WTC11 (cell line): ENCODE results near the gene ELAPOR1. TPM values are rescaled to one million over a fixed set of nuclear protein-coding genes. Genes with fewer than 3 reads are reported as not detected.

Source experiments
- ATAC-seq: fragments of 200-7000 bp; cut with Tn5 transposase; 2 replicates; pipeline ENCODE4 v1.10.0; 2021; ENCODE audit warnings: mild to moderate bottlenecking, moderate library complexity
- CTCF ChIA-PET: fragments of 300-600 bp; sonication (Branson Sonifier 250); formaldehyde crosslinking; loops from one replicate; lab custom pipeline; 2021; ENCODE audit warnings: antibody characterized with exemption; lab: Charles Lee
- POLR2A ChIA-PET: fragments of 350-600 bp; sonication (Branson Sonifier 250); formaldehyde crosslinking; loops from one replicate; lab custom pipeline; 2021; ENCODE audit warnings: antibody characterized with exemption; lab: Charles Lee
- DNase-seq: peaks from one replicate; pipeline ENCODE4 v3.0.0; 2021; ENCODE audit warnings: low spot score
- H3K27ac Mint-ChIP-seq: 2 replicates; pipeline ENCODE4 v1.8.0; 2021; ENCODE audit warnings: mixed read lengths
- H3K27me3 Mint-ChIP-seq: 2 replicates; pipeline ENCODE4 v1.8.0; 2021; ENCODE audit warnings: low read depth, mild to moderate bottlenecking, moderate library complexity, mixed read lengths
- H3K36me3 Mint-ChIP-seq: 2 replicates; pipeline ENCODE4 v1.8.0; 2021; ENCODE audit warnings: mixed read lengths
- H3K4me1 Mint-ChIP-seq: 2 replicates; pipeline ENCODE4 v1.8.0; 2022; ENCODE audit warnings: mixed read lengths
- H3K4me3 Mint-ChIP-seq: 2 replicates; pipeline ENCODE4 v1.8.0; 2021; ENCODE audit warnings: mild to moderate bottlenecking, moderate library complexity, mixed read lengths
- H3K9me3 Mint-ChIP-seq: 2 replicates; pipeline ENCODE4 v1.8.0; 2021; ENCODE audit warnings: mixed read lengths
- AR ChIP-seq: fragments of 250-450 bp; sonication (Bioruptor Pico); IDR thresholded peaks from 2 replicates; pipeline ENCODE4 v1.9.0; 2021; ENCODE audit warnings: mild to moderate bottlenecking
- CDX4 ChIP-seq: fragments of 250-450 bp; sonication (Bioruptor Pico); IDR thresholded peaks from 2 replicates; pipeline ENCODE4 v1.9.0; 2021; ENCODE audit warnings: moderate library complexity, mild to moderate bottlenecking, inconsistent platforms, borderline replicate concordance
- CREM ChIP-seq: sonication (generic); formaldehyde crosslinking; IDR thresholded peaks from 2 replicates; pipeline ENCODE4 v1.8.1; 2022; ENCODE audit warnings: mild to moderate bottlenecking, missing genetic modification reagents, moderate library complexity
- CTCF ChIP-seq: fragments of 200-600 bp; IDR thresholded peaks from 2 replicates; pipeline ENCODE4 v1.8.0; 2022; ENCODE audit warnings: antibody characterized with exemption
- ELF4 ChIP-seq: sonication (generic); formaldehyde crosslinking; IDR thresholded peaks from 2 replicates; pipeline ENCODE4 v1.8.1; 2022; ENCODE audit warnings: low read depth, mild to moderate bottlenecking, moderate library complexity, missing genetic modification reagents
- FOXJ3 ChIP-seq: sonication (generic); formaldehyde crosslinking; IDR thresholded peaks from 2 replicates; pipeline ENCODE4 v1.9.0; 2021; ENCODE audit warnings: missing genetic modification reagents, mild to moderate bottlenecking, borderline replicate concordance
- GRHL2 ChIP-seq: fragments of 250-450 bp; sonication (Bioruptor Pico); IDR thresholded peaks from 2 replicates; pipeline ENCODE4 v1.8.0; 2022; ENCODE audit warnings: mild to moderate bottlenecking, moderate library complexity; ENCODE audit not compliant: insufficient replicate concordance, severe bottlenecking
- IRF1 ChIP-seq: sonication (generic); formaldehyde crosslinking; IDR thresholded peaks from 2 replicates; pipeline ENCODE4 v1.8.0; 2023; ENCODE audit warnings: missing genetic modification reagents
- IRF2 ChIP-seq: sonication (generic); formaldehyde crosslinking; IDR thresholded peaks from 2 replicates; pipeline ENCODE4 v1.8.0; 2022; ENCODE audit warnings: low read depth, missing genetic modification reagents, borderline replicate concordance
- MYBL2 ChIP-seq: sonication (generic); formaldehyde crosslinking; IDR thresholded peaks from 2 replicates; pipeline ENCODE4 v1.8.1; 2023; ENCODE audit warnings: mild to moderate bottlenecking, moderate library complexity, missing genetic modification reagents
- RORB ChIP-seq: fragments of 250-450 bp; sonication (Bioruptor Pico); IDR thresholded peaks from 2 replicates; pipeline ENCODE4 v1.9.0; 2021; ENCODE audit warnings: mild to moderate bottlenecking
- SMAD3 ChIP-seq: sonication (generic); formaldehyde crosslinking; IDR thresholded peaks from 2 replicates; pipeline ENCODE4 v1.8.0; 2022; ENCODE audit warnings: missing genetic modification reagents, mild to moderate bottlenecking, borderline replicate concordance
- SOX15 ChIP-seq: fragments of 250-450 bp; sonication (Bioruptor Pico); IDR thresholded peaks from 2 replicates; pipeline ENCODE4 v1.9.0; 2021; ENCODE audit warnings: mild to moderate bottlenecking
- ZNF219 ChIP-seq: sonication (generic); formaldehyde crosslinking; IDR thresholded peaks from 2 replicates; pipeline ENCODE4 v1.8.0; 2023; ENCODE audit warnings: missing genetic modification reagents, mild to moderate bottlenecking, borderline replicate concordance
- ZNF232 ChIP-seq: sonication (generic); formaldehyde crosslinking; IDR thresholded peaks from 2 replicates; pipeline ENCODE4 v1.8.0; 2022; ENCODE audit warnings: mild to moderate bottlenecking, missing genetic modification reagents
- ZNF317 ChIP-seq: sonication (generic); formaldehyde crosslinking; IDR thresholded peaks from 2 replicates; pipeline ENCODE4 v1.8.1; 2023; ENCODE audit warnings: low read depth, mild to moderate bottlenecking, moderate library complexity, missing genetic modification reagents, borderline replicate concordance
- ZNF416 ChIP-seq: fragments of 250-450 bp; sonication (Bioruptor Pico); IDR thresholded peaks from 2 replicates; pipeline ENCODE4 v1.9.0; 2021; ENCODE audit warnings: mild to moderate bottlenecking, inconsistent platforms
- total RNA-seq: library from RNA; stranded (reverse); gene quantifications from 3 replicates; pipeline ENCODE4 v1.2.3, GENCODE V29; 2021

The ELAPOR1 gene
- total RNA-seq, 1 experiment from 2014 or later: 1.1 TPM

- no peak for TF ChIP-seq ZNF317 (CRISPR knock-in tag)
- TF ChIP-seq FOXJ3 (CRISPR knock-in tag): no peak
- TF ChIP-seq CREM: peak; percentile 85
- no peak for TF ChIP-seq ZNF219
- 0 out of 2 replicates have a peak, but pooled peaks have one; percentile 59 for TF ChIP-seq IRF1 (CRISPR knock-in tag)
- peak; percentile 84; the same call in 1 of the 2 replicates for TF ChIP-seq SMAD3 (CRISPR knock-in tag)
- TF ChIP-seq CTCF: no peak
- TF ChIP-seq ZNF232 (CRISPR knock-in tag): peak; percentile 55; the same call in 1 of the 2 replicates
- no peak for TF ChIP-seq RORB
- 0 out of 2 replicates have a peak, but pooled peaks have one; percentile 28 for TF ChIP-seq ELF4 (CRISPR knock-in tag)
- TF ChIP-seq GRHL2 (CRISPR knock-in tag): no peak
- peak; percentile 95; the same call in 1 of the 2 replicates for TF ChIP-seq ZNF416 (CRISPR knock-in tag)
- TF ChIP-seq IRF2 (CRISPR knock-in tag): no peak
- no peak for TF ChIP-seq CDX4
- peak; percentile 68; the same call in 1 of the 2 replicates for TF ChIP-seq AR (CRISPR knock-in tag)
- TF ChIP-seq, all 79 proteins: peak for 41
Measured at GRCh38 chr1:109099938-109100773, 13.8 kb upstream of the ELAPOR1 start (continued).

GRCh38 chr1:109104364-109105151, 9.4 kb upstream of the ELAPOR1 start:
- peaks cover 6% of the 10 kb centered on the region; the same call in 1 of the 2 replicates for H3K36me3 Mint-ChIP-seq
- TF ChIP-seq MYBL2 (CRISPR knock-in tag): no peak
- no peak for TF ChIP-seq SOX15 (CRISPR knock-in tag)
- no peak overlapping the region for H3K27ac Mint-ChIP-seq
- CTCF ChIA-PET: no interaction called here
- ATAC-seq (no peak), DNase-seq (no peak)
- H3K4me3 Mint-ChIP-seq: no peak overlapping the region
- 0 out of 2 replicates have a peak, but pooled peaks cover 3% of the 10 kb centered on the region for H3K4me1 Mint-ChIP-seq
- no peaks in the 10 kb centered on the region for H3K9me3 Mint-ChIP-seq
- H3K27me3 Mint-ChIP-seq: peaks cover 22% of the 10 kb centered on the region
- POLR2A ChIA-PET: no interaction called here
